ENCODE data around the gene TBX2.
"Not testable (repeated sequence)": the region's sequence is repeated elsewhere in the genome, so short reads cannot be mapped to it uniquely, and the experiment has no call there.

TBX2 gene

DNA sequence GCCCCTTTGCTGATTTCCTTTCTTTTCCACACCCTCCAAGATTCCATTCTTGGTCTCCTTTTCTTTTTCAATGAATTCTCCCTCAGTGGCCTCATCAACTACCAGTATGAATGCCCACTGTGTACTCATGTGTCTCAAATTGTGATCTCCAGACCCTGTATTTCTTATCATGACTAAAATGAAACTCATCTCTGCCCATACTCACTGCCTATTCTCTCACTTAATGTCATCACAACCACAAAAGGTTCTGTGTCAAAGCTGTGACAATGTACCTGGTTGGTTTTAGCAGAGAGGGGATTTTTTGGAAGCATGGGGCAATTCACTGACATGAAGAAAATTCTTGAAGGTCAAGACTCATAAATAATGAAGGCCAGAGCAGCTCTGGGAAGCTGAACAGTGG is 41.1 kb downstream of the TBX2 start:
- no peak for DNase-seq

DNA sequence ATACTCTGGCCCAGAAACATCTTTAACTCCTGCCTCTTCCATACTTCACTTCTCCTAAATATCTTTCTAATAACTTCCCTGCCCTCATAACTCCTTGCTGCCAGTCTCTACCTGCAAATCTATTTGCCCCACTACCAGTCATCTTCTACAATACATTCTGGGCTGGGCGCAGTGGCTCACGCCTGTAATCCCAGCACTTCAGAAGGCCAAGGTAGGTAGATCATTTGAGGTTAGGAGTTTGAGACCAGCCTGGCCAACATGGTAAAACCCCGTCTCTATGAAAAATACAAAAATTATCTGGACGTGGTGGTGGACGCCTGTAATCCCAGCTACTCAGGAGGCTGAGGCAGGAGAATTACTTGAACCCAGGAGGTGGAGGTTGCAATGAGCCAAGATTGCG is 41.9 kb downstream of the TBX2 start:
- not testable (repeated sequence) for DNase-seq

DNA sequence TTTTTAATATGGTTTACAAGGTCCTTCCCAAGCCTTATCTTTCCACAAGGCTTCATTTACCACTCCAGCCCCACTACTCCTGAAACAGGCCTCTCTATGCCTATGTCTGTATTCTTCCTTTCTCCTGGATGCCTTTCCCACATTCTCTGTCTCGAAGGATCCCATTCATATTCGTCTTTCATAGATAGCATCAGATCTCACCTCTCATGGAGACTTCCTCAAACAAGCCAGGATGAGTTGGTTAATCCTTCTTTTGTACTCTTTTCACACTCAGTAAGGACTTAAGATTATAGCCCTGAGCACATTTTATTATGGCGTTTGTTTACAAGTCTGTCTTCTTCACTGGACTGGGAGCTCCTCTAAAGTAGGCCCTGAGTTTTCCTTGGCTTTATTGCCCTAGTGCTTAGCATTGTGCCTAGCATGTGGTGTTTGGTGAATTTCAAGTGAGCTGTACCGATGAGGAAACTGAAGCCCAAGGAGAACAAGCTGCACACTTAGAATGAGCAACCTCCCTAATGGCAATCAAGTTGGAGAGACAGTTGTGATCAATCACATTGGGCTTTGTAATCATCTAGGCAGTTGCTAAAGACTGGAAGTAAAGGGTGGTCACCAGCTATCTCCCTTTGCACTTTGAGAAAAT is 42.6 kb downstream of the TBX2 start:
- no peak for DNase-seq

DNA sequence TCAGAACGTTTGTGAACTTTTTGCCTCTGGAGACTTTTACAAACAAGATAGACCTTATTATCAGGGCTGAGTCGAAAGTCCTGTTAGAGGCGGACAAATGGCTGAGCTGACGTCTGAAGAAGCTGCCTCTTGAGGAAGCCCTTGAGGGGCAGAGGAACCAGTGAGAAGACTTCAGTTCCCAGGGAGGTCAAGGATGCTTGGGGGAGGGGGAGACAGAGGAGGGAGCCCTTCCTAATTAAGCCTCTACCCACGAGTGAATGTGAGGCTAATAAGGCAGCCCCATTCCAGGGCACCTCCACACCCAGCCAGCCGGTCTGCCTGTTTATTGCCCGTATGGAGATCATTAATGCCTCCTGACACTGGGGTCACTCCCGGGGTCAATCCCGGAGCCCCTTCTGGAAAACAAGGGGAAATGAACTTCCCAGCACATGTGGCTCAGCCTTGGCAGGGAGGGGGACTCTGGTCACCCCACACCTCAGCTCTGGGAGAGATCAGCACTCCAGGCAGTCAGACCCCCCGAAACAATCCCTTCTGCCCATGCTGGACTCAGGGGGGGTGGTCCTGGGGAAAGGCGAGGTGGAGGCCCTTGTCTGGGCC is 43.3 kb downstream of the TBX2 start:
- DNase-seq = no peak

DNA sequence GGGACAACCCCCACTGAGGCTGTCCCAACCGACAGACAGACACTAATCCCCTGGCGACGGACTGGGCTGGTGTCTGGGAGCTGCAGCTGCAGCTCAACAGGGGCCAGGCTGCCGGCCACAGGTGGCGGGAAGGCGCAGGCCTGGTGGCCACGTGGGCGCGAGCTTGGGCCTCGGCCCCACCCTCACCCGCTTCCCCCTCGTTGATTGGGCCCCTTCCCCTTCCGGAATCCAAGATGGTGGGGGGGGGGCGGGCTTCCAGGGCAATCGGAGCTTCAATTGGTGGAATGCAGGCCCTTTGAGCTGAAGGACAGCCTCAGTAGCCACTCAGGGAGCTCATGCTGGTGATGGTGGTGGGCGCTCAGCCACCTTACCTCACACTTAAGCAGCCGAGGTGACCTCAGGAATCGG is 43.8 kb downstream of the TBX2 start:
- no peak for DNase-seq

DNA sequence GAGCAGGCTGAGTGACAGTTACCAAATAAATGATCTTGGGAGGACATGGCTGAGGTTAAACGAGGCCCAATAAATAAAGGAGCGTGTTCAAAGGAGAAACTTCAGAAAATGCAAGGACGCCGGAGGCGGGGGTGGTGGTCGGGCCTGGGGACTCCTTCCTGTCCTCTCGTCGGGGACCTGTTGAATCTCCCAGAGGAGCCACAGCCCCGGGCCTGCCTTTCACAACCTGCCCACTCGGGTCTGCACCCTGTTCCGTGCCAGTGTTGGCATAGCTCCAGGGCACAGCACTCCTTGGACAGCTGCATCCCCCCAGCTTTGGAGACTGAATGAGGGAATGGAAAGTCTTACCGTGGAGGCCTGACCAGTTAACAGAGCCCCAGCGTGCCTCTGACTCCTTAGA is 44.4 kb downstream of the TBX2 start:
- no peak for DNase-seq

DNA sequence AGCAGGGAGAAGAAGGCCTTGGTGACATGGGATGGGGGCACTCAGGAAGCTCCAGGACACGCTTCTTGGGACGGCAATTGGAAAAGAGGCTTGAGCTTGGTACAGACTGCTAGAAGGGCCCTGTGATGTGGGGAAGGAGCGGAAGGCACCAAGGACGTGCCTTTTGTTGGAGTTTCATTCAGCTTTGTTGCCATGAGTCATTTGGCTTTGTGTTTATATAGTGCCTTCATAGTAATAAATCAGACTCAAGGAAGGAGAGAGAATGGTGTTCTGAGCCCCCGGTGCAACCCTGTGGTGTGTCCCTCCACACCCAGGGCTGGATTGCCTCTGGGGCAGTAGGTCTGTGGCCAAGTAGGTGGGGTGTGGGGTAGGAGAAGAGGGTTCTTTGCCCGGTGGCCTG is 45.2 kb downstream of the TBX2 start:
- no peak for DNase-seq

DNA sequence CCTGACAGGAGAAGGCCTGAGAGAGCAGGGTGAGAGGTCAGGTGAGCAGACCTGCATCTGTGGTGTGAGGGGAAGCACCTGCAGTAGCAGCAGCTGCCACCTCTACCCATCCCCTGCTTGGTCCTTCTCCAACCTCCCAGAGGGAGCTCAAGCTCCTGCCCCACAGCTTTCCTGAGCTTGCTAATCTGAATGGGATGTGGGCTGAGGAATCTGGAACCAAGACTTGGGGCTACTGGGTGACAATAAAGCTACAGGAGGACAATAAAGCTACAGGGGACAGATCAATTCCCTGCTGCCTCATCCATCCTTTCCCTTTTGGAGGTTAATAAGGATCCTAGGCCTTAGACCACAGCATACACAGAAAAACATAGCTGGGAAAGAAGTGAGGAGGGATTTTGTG is 47.7 kb downstream of the TBX2 start:
- DNase-seq = no peak

DNA sequence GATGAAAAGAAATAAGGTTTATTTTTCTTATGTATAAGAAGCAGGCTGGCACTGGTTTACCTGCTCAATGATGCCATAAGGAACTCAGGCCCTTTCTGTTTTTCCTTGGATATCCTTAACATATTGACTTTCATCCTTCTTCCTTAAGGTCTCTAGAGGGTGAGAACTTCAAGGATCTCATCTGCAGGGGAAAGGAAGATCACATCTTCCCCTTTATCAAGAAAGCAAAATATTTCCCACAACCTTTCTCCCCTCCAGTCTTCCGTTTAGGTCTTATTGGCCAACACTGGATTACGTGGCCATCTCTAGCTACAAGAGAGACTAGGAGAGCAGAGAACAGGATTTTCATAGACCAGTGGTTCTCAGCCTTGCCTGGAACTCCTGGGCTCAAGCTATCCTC is 48.4 kb downstream of the TBX2 start:
- no peak for DNase-seq

DNA sequence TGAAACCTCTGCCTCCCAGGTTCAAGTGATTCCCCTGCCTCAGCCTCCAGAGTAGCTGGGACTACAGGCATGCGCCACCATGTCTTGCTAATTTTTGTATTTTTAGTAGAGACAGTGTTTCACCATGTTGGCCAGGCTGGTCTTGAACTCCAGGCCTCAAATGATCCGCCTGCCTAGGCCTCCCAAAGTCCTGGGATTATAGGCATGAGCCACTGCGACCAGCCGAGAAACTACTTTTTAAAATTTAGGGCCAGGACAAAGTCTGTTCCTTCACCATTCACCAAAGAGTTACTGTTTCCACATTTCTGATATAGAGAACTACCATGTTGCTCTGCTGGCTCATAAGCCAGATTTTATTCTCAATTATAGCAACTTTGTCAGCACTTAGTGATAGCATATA is 49.5 kb downstream of the TBX2 start:
- not testable (repeated sequence) for DNase-seq

DNA sequence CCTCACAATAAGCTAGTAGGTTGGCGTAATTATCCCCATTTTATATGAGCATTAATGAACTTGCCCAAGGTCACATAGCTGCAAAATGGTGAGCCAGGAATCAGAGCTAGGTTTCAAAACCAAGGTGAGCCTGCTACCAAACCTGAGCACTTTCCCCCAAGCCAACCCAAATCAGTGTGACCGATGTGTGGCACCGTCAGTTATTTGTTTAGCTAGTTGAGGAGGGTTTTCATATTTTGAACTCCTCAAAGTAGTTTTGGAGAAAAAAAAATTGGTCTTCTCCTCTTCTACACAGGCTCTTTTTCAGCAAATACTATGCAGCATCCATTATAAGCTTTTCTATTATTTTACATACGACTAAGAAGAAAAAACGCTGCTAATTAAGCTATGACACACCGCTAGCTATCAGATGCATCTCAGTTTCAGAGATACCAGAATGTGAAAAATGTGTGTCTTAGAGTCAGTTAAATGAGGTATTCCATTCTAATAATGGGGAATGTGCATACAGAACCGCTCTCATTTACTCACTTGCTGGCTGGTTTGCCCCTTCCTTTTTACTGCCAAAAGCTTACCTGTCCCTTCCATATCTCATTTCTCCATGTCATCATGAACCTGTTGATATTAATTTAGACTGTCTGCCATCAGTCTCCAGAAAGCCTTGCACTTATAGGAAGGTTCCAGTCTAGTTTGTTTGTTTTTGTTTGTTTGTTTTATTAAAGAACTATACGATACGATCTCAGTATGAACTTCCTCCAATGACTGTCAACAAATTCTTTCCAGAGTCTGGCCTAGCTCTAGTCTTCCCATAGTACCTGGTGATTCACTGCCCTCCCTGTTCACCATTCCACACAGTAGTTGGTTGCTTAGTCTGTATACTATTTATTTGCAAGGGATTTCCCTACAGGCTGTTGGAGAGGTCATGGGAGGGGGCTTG is 50.3 kb downstream of the TBX2 start:
- DNase-seq = no peak

DNA sequence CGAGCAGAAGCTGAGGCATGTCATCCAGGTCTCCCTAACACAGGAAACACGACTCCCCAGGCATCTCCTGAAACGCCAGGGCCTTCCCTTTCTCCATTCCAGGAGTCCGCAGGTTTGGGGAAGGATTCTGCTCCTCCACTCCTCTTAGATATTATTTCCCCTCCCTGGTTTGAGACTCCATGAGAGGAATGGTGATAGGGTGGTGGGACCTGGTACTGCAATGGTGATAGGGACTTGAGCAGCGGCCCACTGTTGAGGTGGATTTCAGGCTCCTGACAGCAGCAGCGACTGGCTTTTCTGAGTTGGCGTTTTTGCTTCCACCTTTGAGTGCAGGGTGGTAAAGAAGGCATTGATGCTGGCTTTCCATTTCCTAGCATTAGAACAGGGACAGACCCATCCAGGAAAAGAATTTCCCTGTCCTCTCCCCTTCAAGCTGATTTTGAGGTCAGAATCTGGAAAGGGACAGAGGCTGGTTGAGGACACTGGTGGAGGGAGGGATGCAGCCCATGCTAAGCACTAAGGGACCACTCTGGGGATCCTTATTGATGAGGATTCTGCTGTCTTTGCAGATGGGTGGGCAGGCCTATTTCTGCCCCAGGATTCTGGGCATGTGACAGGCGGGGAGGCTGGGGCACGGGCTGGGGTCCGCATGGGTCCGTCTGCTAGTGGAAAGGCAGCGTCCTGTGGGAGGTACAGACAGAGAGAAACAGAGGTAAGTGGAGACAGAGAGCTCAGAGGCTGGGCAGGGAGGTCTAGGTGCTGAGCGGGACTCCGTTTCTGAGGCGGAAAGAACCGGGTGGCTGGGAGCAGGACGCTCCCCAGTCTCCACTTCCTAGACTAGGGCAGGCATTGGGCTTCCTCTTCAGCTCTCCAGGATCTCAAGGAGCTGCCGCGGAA is 51.2 kb downstream of the TBX2 start:
- DNase-seq = no peak

DNA sequence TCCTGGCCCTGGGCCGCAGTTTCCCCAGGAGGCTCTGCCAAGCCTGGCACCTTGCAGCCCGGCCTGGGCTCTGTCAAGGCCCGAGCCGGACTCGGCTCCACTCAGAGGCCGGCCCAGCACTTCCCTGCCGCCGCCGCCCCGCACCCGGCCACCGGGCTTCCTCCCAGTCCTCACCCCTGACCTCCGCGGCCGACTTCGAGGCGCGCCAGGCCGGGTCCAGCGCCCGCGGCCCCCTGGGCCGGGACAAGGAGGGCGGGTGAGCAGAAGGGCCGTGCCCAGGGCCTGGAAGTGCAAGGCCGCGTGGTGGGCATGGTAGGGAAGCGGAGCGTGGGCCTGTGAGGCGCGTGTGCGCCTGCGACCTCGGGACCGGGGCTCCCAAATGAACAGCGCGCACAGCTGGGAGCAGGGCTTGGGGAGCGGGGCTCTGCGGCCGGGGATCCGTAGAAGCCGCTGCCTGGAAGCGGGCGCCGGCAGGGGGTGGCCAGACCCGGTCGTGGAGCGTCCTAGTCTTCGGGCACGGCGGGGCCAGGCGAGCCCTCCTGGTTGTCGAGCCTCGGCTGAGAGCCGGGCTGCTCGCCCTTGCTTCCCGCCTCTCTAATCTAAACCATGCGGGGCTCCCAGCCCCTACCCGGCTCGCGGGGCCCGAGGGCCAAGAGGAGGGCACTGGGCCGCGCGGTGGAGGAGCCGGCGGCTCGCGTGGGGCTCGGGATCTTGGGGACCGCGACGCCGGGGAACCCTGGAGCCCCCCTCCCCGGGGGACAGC is 52.1 kb downstream of the TBX2 start:
- DNase-seq = no peak

DNA sequence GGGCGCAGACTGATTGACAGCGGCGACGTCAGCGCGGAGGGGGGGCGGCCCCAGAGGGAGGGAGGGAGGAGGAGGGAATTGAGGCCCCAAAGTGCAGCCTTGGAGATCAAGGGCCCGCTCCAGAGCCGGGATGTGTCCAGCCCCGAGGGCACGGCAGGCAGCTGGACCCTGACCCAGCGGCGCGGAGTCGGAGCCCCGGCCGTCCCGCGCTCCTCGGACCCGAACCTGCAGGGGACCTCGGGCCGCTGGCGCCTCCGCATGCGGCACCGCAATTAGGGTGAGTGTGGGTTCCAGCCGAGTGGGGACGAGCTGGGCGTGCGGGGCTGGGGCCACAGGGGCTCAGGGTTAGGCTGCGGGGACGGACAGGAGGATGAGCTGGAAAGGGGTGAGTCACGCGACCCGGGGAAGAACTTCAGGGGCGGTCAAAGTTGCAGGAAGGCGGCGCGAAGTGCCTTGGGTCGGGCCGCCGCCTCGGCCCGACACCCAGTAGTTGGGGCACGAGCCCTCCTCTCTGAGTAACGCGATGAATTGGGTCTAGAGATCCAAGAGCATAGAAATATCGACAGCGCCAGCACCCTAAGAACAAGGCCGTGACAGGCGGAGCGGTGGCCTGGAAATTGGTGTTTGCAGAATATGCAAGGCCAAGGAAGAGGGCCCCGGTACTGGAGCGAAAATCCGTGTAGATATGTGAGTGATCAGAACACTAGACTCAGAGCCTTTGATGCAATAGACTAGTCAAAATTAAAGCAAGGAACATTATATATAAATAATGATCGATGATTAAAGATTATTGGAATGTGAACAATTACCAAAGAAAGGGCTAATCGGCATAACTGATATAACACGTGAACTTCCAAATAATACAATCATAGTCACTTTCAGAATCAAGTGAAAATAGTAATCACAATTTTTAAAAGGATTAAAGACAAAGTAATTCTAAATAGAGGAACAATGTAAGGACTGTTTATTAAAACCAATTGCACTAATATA is 53.0 kb downstream of the TBX2 start, which contains the start of gene TBX4:
TSS of gene TBX4 (plus strand) at position 122 of the 990 bp plus-strand sequence. CDS start 4,069 bp downstream, outside the sequence.
- no peak for DNase-seq

DNA sequence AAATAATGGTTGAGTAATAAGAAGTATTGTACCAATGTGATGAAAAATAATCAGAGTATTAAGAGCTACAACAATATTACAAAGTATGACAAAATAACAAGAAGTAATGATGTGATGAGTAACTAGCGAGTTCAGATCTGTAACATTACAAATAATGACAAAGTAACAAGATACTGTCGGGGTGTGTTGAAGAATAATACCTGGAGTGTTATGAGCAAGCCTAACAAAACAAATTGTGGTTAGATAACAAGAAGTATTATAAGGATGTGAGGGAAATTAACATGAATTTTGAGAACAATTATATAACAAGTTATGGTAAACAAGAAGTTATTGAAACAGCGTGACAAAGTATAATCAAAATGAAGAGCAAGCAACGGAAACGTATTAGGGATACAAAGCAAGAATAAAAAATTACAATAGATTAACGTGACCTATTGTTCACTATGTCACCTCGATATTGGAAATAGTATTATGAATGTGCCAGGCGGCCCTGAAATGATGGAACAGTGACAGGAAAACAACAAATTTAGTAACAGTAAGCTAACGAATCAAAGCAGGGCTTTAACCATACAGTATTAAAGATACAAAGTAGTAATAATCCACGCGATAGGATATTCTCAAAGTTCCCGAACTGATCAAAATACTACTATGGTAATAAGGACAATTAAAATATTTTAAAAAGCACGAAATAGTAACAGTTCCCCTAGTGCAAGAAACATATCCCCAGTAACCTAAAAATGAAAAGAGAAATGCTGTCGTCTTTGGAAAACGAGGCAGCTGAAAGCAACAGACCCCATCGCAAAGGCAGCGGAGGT is 54.1 kb downstream of the TBX2 start:
- DNase-seq = no peak

DNA sequence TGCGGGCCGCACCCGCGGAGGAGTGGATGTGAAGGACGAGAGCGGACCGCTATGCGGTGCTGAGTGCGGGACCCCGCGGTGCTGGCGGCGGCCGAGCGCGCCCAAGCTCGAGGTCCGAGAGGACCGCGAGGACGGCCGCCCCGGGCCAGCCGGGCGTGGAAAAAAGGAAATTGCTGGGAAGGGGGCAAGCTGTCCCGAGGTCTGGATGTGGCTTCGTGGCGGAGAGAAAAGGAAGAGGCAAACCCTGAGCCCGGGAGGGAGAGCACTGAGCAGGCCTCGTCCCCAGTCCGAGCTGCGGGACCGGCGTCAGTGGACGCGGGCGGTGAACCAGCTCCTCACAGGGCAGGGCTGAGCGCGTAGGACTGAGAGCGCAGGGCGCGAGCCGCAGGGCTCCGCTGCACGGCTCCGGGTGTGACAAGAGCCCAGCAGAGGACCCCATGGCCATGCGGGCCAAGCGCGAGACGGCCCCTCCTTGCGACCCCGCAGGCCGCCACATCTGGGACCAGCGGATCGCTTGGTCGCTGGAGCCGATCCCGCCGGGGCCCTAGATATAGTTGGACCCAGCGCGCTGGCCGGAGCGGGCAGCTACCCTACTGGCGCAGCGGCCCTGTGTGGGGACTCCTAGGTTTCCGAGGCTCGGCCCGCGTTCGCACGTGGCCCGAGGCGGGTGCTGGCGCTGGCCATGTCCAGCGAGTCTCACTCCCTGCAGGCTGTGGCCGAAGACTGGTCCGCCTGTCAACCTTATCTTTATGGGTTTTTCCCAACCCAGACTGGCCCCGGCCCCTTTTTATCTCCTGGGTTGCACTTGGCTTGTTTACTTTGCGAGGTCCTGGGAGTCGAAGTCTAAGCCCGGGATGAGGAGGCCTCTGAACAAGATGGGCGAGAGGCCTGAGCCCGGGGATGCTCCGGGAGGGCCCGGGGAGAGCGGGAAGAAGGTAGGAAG is 55.0 kb downstream of the TBX2 start:
- DNase-seq = no peak

DNA sequence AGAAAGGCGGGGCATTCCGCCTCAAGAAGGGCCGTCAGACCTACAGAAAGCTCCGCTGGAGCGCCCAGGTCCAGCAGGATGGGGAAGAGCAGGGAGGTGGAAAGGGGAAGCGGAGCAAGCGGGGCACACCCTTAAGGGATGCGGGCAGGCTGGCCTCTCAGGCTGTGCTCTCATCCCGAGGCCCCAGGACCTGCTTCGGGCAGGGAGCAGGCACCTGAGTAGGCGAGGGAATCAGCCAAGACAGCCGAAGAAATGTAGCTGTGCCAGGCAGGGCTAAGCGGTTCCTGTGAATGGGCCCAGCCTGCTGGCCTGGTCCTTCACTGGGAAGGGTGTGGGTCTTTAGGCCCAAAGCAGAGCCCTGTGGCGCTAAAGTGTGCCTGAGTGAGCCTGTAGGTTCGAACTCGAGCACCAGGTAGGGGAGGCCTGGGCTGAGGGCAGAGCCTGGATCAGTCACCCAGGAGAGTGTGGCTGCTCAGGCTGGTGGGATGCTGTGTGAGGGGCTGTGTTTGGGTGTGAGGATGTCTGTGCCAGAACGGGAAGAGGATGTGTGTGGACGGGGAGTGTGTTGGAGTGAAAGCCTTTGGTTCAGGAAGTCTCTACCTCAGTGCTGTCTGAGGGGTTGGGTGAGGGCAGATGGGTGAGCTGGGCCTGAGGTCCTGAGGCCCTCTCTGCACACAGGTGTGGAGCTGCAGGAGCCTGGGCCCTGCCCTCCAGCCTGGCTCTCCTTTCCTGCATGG is 55.8 kb downstream of the TBX2 start:
- no peak for DNase-seq

Data from activated CD4-positive, alpha-beta T cell treated with anti-CD3 and anti-CD28 coated beads, Interleukin-2, amount 50 U/mL, for 1 hour (primary cell).